Measurements from ENCODE around the gene DOK7. TPM values are rescaled to one million over a fixed set of nuclear protein-coding genes. Genes with fewer than 3 reads are reported as not detected.

DOK7 gene
- total RNA-seq, 1 experiment from 2014 or later: 5.3 TPM

GRCh38 chr4:3465698-3466671 is 2.9 kb downstream of the DOK7 start:
- Mint-ChIP-seq H3K27me3 (ENCODE audit: insufficient read depth, unreplicated experiment) (no peaks in the 10 kb centered on the region), H3K4me1 (ENCODE audit: insufficient read depth, unreplicated experiment) (peaks cover 11% of the 10 kb centered on the region), H3K9me3 (ENCODE audit: unreplicated experiment) (no peaks in the 10 kb centered on the region), H3K4me3 (ENCODE audit: unreplicated experiment) (no peak overlapping the region), H3K36me3 (ENCODE audit: insufficient read depth, unreplicated experiment) (no peaks in the 10 kb centered on the region), H3K27ac (ENCODE audit: low read depth, unreplicated experiment) (no peak overlapping the region)
- CTCF ChIA-PET: interaction anchor here (1.6 kb wide), 1 partner anchor 15 kb away, joined by 10 read pairs; no protein-coding TSS in a partner anchor
- DNase-seq (ENCODE audit: unreplicated experiment): no peak
- no TSS peak for BruUV-seq (replicated peaks)
- TF ChIP-seq, protein P1, sequence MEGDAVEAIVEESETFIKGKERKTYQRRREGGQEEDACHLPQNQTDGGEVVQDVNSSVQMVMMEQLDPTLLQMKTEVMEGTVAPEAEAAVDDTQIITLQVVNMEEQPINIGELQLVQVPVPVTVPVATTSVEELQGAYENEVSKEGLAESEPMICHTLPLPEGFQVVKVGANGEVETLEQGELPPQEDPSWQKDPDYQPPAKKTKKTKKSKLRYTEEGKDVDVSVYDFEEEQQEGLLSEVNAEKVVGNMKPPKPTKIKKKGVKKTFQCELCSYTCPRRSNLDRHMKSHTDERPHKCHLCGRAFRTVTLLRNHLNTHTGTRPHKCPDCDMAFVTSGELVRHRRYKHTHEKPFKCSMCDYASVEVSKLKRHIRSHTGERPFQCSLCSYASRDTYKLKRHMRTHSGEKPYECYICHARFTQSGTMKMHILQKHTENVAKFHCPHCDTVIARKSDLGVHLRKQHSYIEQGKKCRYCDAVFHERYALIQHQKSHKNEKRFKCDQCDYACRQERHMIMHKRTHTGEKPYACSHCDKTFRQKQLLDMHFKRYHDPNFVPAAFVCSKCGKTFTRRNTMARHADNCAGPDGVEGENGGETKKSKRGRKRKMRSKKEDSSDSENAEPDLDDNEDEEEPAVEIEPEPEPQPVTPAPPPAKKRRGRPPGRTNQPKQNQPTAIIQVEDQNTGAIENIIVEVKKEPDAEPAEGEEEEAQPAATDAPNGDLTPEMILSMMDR (IDR thresholded peaks at IDR 0.05; ENCODE audit: unreplicated experiment): no peak
- intact Hi-C loops (cut with micrococcal nuclease): no loop called here
- POLR2A ChIA-PET: interaction anchor here (0.6 kb wide), 1 partner anchor 42 kb away, joined by 3 read pairs; no protein-coding TSS in a partner anchor

GRCh38 chr4:3466691-3467600 is 3.8 kb downstream of the DOK7 start:
- no peak for DNase-seq (ENCODE audit: unreplicated experiment)
- intact Hi-C loops (cut with micrococcal nuclease): no loop called here
- POLR2A ChIA-PET: interaction anchor here (0.6 kb wide), 1 partner anchor 41 kb away, joined by 3 read pairs; no protein-coding TSS in a partner anchor
- CTCF ChIA-PET: interaction anchor here (1.6 kb wide), 1 partner anchor 14 kb away, joined by 10 read pairs; no protein-coding TSS in a partner anchor
- H3K36me3 Mint-ChIP-seq (ENCODE audit: insufficient read depth, unreplicated experiment): no peaks in the 10 kb centered on the region
- no TSS peak for BruUV-seq (replicated peaks)
- no peaks in the 10 kb centered on the region for H3K9me3 Mint-ChIP-seq (ENCODE audit: unreplicated experiment)
- no peak overlapping the region for H3K27ac Mint-ChIP-seq (ENCODE audit: low read depth, unreplicated experiment)
- H3K27me3 Mint-ChIP-seq (ENCODE audit: insufficient read depth, unreplicated experiment): no peaks in the 10 kb centered on the region
- TF ChIP-seq, protein P1 (IDR thresholded peaks at IDR 0.05; ENCODE audit: unreplicated experiment): no peak
- H3K4me3 Mint-ChIP-seq (ENCODE audit: unreplicated experiment): no peak overlapping the region
- peaks cover 6% of the 10 kb centered on the region for H3K4me1 Mint-ChIP-seq (ENCODE audit: insufficient read depth, unreplicated experiment)

DNA sequence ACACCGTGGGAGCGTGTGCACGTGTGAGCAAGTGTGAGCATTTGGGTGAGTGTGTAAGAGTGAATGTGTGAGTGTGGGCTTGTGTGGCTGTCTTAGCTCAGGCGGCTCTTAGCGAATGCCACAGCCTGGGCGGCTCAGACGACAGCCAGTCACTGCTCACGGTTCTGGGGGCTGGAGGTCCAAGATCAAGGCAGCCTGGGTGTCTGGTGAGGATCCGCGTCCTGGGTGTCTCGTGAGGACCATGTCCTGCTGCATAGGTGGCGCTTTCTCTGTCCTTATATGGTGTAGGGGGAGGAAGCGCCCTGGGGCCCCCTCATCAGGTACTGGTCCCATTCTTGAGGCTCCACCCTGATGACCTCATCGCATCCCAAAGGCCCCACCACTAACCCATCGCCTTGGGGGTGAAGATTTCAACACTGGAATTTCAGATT is 4.5 kb downstream of the DOK7 start:
- BruUV-seq (replicated peaks): no TSS peak
- POLR2A ChIA-PET: no interaction called here

More for the DNA sequence above, 4.5 kb downstream of the DOK7 start:
- TF ChIP-seq, protein P1 (IDR thresholded peaks at IDR 0.05; ENCODE audit: unreplicated experiment): no peak
- intact Hi-C loops (cut with micrococcal nuclease): no loop called here
- no peaks in the 10 kb centered on the region for H3K9me3 Mint-ChIP-seq (ENCODE audit: unreplicated experiment)
- CTCF ChIA-PET: no interaction called here
- no peak for DNase-seq (ENCODE audit: unreplicated experiment)
- no peaks in the 10 kb centered on the region for H3K36me3 Mint-ChIP-seq (ENCODE audit: insufficient read depth, unreplicated experiment)
- H3K4me1 Mint-ChIP-seq (ENCODE audit: insufficient read depth, unreplicated experiment): peaks cover 6% of the 10 kb centered on the region
- H3K27ac Mint-ChIP-seq (ENCODE audit: low read depth, unreplicated experiment): no peak overlapping the region
- no peaks in the 10 kb centered on the region for H3K27me3 Mint-ChIP-seq (ENCODE audit: insufficient read depth, unreplicated experiment)
- no peak overlapping the region for H3K4me3 Mint-ChIP-seq (ENCODE audit: unreplicated experiment)

Data from MCF 10A (cell line).